Mononuclear cell (primary cell): Measurements from ENCODE around the gene RERE. TPM values are rescaled to one million over a fixed set of nuclear protein-coding genes. Genes with fewer than 3 reads are reported as not detected.
"Not testable (repeated sequence)": the region's sequence is repeated elsewhere in the genome, so short reads cannot be mapped to it uniquely, and the experiment has no call there.

Experiments
- H3K27me3 ChIP-seq: 2 replicates; pipeline ENCODE4 v1.6.0; 2011; ENCODE audit warnings: low read length, control low read depth; ENCODE audit not compliant: insufficient read depth
- H3K4me1 ChIP-seq: 2 replicates; pipeline ENCODE4 v1.5.1; 2011; ENCODE audit warnings: mild to moderate bottlenecking, low read length, control low read depth; ENCODE audit not compliant: insufficient read depth
- H3K4me3 ChIP-seq: 2 replicates; pipeline ENCODE4 v1.5.1; 2011; ENCODE audit warnings: mild to moderate bottlenecking, low read length, moderate library complexity
- H3K9me3 ChIP-seq: 2 replicates; pipeline ENCODE4 v1.5.1; 2011; ENCODE audit warnings: low read depth, mild to moderate bottlenecking, control low read depth, low read length
- total RNA-seq: library from RNA; depleted of rRNA; stranded (reverse); fragments of >200 nt; gene quantifications from one replicate; pipeline ENCODE4 v1.2.3, GENCODE V29; 2012

RERE gene
- total RNA-seq, 1 donor = 60.7 TPM

- H3K4me3 ChIP-seq = no peak overlapping the region
- H3K9me3 ChIP-seq = no peaks in the 10 kb centered on the region
- peaks cover 16% of the 10 kb centered on the region for H3K4me1 ChIP-seq
- H3K27me3 ChIP-seq = no peaks in the 10 kb centered on the region
Measured at GRCh38 chr1:8506456-8506855, 311.0 kb downstream of the RERE start.

DNA sequence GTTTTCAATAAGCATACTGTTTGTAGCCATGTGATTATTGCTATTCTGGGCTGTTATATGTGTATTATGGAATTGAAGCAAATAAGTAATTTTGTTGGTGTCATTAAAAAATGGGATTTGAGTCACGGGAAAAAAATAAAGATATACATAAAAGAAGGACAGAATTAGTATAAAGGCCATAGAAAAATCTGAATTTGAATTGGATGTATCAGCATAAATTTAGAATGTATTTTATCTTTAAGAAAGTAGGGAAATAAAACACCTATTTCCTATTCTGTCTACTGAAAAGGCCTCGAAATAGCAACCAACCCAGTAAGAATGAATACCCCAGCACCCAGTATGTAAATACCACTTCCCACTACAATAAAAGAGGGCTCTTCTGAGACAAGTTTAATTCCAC lies 313.6 kb downstream of the RERE start:
- peaks cover 2% of the 10 kb centered on the region for H3K4me1 ChIP-seq

DNA sequence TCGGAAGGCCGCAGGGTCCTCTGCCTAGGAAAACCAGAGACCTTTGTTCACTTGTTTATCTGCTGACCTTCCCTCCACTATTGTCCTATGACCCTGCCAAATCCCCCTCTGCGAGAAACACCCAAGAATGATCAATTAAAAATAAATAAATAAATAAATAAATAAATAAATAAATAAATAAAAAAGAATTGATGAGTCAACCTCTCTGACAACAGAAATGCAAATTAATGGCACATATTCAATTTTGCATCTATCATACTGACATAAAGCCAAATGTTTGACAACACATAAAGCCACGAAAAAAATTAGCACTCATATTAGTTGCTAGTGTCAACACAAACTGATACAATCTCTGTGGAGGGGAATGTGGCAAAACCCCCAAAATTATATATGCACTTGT lies 314.5 kb downstream of the RERE start:
- not testable (repeated sequence) for H3K4me3 ChIP-seq, H3K27me3 ChIP-seq, H3K4me1 ChIP-seq, H3K9me3 ChIP-seq

More for the DNA sequence above, 313.6 kb downstream of the RERE start:
- H3K4me3 ChIP-seq = no peak overlapping the region
- no peaks in the 10 kb centered on the region for H3K27me3 ChIP-seq
- no peaks in the 10 kb centered on the region for H3K9me3 ChIP-seq

- H3K4me1 ChIP-seq = peaks cover 26% of the 10 kb centered on the region
- H3K4me3 ChIP-seq = no peak overlapping the region
- H3K9me3 ChIP-seq = no peaks in the 10 kb centered on the region
- no peaks in the 10 kb centered on the region for H3K27me3 ChIP-seq
Measured at GRCh38 chr1:8497210-8497819, 320.1 kb downstream of the RERE start.

DNA sequence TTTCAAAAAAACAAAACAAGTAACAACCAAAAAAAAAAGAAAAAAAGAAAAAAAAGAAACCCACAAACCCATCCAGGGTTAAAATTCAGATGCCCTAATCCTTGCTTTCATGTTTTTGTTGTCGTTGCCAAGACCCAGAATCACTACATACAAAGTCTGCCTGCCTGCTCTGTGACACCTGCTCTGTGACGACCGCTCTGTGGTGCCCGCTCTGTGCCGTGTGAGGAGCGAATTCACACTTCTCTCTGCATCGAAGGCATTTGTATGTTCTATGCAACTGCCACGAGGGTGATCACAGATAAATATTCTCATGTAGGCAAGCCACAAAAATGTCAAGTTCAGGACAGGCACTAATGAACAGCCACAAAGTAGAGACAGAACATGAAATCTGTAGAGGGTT lies 321.0 kb downstream of the RERE start:
- Histone ChIP-seq H3K4me3 (no peak overlapping the region), H3K9me3 (no peaks in the 10 kb centered on the region), H3K27me3 (no peaks in the 10 kb centered on the region), H3K4me1 (peaks cover 26% of the 10 kb centered on the region)

DNA sequence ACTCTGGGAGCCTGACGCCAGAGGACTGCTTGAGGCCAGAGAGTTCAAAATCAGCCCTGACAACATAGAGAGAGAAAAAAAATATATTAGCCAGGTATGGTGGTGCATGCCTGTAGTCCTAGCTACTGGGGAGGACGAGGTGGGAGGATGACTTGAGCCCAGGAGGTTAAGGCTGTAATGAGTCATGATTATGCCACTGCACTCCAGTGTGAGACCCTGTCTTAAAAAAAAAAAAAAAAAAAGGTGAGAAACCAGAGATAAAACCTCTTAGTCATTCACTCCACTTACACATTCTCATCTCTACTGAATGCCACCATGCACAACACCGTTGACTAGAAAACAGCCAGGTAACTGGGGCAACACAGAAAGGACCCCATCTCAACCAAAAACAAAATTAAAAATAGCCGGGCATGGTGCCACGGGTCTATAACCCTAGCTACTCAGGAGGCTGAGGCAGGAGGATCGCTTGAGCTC lies 321.5 kb downstream of the RERE start:
- no peaks in the 10 kb centered on the region for H3K9me3 ChIP-seq
- peaks cover 26% of the 10 kb centered on the region for H3K4me1 ChIP-seq
- no peak overlapping the region for H3K4me3 ChIP-seq
- no peaks in the 10 kb centered on the region for H3K27me3 ChIP-seq

DNA sequence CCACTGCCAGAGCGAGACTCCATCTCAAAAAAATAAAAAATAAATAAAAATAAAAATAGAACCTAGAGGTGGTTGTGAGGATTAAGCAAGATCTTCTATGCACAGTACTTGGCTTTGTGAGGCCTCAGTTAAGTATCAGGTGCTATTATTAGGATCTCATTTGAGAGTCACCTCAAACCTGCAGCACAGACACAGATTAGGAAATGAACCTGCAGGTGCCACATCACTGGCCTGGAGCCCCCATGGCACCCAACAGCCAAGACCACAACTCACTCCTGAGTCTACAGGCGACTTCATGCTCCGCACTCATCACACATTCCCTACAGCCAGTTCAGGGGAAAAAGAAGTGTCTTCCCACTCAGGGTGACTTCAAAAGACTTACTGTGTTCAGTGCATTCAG lies 322.8 kb downstream of the RERE start:
- Histone ChIP-seq H3K9me3 (no peaks in the 10 kb centered on the region), H3K4me1 (peaks cover 26% of the 10 kb centered on the region), H3K4me3 (no peak overlapping the region), H3K27me3 (no peaks in the 10 kb centered on the region)

DNA sequence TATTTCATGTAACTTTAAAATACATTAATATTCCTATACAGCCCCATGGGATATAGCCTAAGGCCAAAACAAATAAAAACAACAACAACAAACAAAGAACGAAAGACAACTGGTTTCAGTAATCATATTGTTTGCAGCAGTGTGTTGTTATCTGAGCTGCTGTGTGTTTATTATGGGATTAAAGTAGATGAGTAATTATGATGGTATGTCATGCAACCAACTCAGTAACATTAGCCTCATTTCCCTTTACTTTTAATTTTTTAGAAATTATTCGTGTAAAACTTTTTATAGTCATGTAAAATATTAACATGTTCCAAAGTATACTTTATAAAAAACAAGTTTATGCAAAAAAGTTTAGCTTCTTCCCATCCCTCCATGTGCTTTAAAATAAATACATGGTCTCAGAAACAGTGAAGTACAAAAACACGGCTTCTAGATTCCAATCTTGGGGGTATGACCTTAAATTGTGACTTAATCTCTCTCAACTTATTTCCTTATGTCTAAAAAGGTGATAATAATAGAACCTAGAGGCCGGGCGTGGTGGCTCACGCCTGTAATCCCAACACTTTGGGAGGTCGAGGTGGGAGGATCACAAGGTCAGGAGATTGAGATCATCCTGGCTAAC lies 323.4 kb downstream of the RERE start:
- Histone ChIP-seq H3K4me3 (no peak overlapping the region), H3K27me3 (no peaks in the 10 kb centered on the region), H3K4me1 (peaks cover 25% of the 10 kb centered on the region), H3K9me3 (no peaks in the 10 kb centered on the region)

DNA sequence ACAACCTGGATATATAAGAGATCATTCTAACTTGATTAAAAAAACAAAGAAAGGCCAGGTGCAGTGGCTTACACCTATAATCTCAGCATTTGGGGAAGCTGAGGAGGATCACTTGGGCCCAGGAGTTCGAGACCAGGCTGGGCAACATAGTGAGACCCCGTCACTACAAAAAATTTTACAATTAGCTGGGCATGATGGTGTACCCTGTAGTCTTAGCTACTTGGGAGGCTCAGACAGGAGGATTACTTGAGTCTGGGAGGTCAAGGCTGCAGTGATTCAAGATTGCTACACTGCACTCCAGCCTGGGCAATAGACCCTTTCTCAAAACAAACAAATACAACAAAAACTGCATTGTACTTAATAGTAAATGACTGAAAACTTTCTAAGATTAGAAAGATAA lies 330.2 kb downstream of the RERE start:
- Histone ChIP-seq H3K27me3 (no peaks in the 10 kb centered on the region), H3K4me3 (no peak overlapping the region), H3K4me1 (no peaks in the 10 kb centered on the region), H3K9me3 (no peaks in the 10 kb centered on the region)

GRCh38 chr1:8486047-8486446 lies 331.4 kb downstream of the RERE start:
- Histone ChIP-seq H3K27me3 (no peaks in the 10 kb centered on the region), H3K9me3 (no peaks in the 10 kb centered on the region), H3K4me3 (no peak overlapping the region), H3K4me1 (no peaks in the 10 kb centered on the region)

- Histone ChIP-seq H3K27me3 (no peaks in the 10 kb centered on the region), H3K4me3 (no peak overlapping the region), H3K4me1 (peaks cover under 1% of the 10 kb centered on the region), H3K9me3 (no peaks in the 10 kb centered on the region)
Measured at GRCh38 chr1:8483586-8483985, 333.9 kb downstream of the RERE start.

DNA sequence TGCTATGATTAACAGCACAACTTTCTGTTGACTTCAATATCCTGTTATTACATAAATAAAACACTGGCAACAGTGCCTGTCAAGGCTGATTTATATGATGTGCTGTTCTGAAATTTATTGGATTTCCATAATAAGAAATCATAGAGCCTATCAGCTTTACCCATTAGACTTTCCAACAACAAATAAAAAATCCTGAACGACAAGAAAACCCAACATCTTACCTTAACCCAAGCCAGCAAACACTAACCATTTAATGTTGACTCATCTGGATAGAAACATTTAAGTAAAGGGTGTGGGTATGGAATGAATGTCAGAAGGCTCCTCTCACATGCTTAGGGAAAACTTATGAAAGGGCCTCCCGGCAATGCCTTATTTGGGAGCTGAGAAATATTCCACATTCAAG lies 334.5 kb downstream of the RERE start:
- Histone ChIP-seq H3K27me3 (no peaks in the 10 kb centered on the region), H3K4me1 (peaks cover 6% of the 10 kb centered on the region), H3K9me3 (no peaks in the 10 kb centered on the region), H3K4me3 (no peak overlapping the region)

GRCh38 chr1:8481650-8482380 lies 335.6 kb downstream of the RERE start:
- no peaks in the 10 kb centered on the region for H3K9me3 ChIP-seq
- peaks cover 17% of the 10 kb centered on the region for H3K4me1 ChIP-seq
- no peak overlapping the region for H3K4me3 ChIP-seq
- no peaks in the 10 kb centered on the region for H3K27me3 ChIP-seq

DNA sequence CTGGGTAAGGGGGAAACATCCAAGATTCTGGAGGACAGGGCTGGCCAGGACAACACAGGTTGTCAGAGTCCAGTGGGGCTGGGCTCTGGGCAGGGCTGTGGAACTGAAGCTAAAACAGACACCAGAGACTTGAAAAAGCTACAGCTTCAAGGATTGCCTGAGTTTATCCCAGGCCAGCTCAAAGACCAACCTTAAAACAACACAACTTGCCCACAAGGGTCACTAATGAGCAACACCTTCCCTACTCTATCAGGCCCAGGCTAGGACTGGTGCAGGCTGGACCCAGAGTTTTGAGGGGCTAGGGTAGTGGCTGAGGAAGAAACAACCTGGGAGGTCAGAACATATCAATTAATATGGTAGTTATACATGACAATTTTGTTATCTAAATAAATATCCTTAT lies 338.9 kb downstream of the RERE start:
- Histone ChIP-seq H3K4me3 (no peak overlapping the region), H3K9me3 (no peaks in the 10 kb centered on the region), H3K4me1 (peaks cover 29% of the 10 kb centered on the region), H3K27me3 (no peaks in the 10 kb centered on the region)

DNA sequence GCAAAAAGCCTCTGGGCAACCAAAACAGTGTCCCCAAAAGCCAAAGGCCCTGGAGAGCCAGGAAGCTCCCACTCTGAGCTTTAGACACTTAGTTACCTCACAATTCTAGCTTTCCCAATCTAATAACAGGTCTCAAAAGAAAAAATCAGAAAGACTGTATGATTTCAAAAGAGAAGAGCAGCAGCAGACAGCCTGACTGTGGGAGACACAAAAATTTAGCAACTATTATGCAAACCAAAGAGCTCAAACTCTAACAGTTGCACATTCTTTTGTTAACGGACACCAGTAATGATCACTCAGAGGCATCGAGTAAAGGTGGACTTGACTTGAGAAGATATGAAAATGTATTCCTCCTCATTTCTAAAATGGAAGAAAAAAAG lies 339.5 kb downstream of the RERE start:
- no peaks in the 10 kb centered on the region for H3K9me3 ChIP-seq
- H3K27me3 ChIP-seq = no peaks in the 10 kb centered on the region
- H3K4me1 ChIP-seq = peaks cover 33% of the 10 kb centered on the region
- no peak overlapping the region for H3K4me3 ChIP-seq
